ENCODE results near the gene LPCAT1.

Gene LPCAT1

DNA sequence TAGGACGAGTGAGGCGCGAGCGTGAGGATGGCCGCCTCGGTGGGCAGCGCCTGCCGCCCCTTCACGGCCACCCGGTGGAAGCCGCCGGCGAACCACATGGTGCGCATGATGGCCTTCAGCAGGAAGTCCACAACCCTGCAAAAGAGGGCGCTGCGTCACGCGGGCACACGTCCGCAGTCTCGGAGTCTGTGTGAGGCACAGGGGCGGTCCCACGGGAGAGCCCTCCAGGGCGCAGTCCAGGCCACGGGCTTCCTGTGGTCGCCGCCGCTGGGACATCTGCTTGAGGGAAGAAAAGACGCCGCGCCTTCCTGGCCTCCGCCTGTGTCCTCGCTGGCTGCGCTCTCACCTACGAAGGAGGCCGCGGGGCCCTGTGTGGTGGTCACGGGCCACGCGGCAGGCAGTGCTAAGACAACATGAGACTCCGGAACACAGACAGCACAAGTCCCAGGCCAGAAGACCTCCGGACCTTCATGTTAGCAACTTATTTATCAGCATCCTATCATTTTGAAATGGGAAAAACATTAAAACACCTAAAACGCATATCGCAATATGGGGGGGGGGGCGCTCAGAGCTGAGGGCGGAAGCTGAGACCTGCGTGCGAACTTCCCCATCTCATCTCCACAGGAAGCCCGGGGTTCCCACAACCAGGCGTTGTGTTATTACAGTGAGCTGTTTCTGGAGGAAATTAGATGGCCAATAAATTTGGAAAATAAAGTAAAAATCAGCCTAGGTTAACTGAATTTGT is 28.8 kb downstream of the LPCAT1 start:
- DNase-seq, result no peak

- DNase-seq, result no peak
Observed at GRCh38 chr5:1493941-1494340, 29.8 kb downstream of the LPCAT1 start.

DNA sequence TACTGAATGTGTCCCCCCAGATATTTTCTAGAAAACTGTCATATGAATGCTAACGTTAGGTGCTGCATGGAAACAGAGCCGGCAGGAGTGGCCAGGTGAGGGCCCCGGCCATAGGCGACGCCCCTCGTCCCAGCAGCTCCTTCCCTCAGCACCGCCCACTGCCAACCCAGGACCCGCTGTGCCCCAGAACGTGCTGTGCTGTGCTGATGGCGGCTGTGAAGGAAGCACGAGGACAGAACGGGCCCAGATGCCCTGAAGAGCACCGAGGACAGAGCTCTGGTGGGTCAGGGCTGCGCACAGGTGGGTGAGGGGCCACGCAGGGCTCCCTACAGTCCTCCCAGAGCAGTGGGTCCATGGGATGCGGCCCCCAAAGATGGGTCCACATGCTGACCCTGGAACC is 30.3 kb downstream of the LPCAT1 start:
- DNase-seq, result no peak

DNA sequence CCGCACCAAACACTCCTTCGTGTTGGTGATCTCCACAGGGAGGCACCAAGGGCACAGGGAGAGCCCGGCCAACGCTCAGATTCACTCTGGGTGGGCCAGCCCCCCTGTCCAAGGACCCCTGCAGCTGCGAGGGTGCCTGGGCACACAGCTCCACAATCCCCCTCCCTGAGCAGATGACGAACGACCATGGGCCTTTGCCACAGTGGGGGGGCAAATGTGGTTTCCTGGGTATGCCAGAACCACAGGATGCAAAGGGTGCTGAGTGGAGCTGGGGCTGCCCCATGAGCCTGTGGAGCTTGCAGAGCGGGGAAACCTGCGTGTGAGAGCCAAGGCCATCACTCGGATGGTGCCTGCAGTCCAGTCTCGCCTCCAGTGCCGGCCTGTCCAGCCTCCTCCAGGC is 31.0 kb downstream of the LPCAT1 start:
- no peak for DNase-seq

- DNase-seq, result no peak
Observed at GRCh38 chr5:1490376-1490775, 33.4 kb downstream of the LPCAT1 start.

DNA sequence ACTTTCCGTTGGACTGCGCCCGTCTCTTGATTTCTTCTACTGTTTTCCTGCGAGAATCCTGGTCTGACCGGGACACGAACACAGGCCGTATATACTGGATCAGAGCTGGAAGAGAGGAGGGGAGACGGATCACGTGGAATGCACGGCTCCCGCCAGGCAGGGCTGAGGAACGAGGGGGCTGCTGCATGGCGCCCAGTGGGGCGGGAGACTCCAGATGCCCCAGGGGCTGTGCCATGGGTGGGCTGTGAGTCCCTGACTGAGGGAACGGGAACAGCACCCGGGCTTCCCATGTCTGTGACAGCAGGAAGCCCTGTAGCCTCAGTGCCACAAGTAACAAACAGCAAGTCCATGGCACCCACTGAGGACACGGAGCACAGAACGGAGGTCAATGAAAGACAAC is 34.0 kb downstream of the LPCAT1 start:
- no peak for DNase-seq

DNA sequence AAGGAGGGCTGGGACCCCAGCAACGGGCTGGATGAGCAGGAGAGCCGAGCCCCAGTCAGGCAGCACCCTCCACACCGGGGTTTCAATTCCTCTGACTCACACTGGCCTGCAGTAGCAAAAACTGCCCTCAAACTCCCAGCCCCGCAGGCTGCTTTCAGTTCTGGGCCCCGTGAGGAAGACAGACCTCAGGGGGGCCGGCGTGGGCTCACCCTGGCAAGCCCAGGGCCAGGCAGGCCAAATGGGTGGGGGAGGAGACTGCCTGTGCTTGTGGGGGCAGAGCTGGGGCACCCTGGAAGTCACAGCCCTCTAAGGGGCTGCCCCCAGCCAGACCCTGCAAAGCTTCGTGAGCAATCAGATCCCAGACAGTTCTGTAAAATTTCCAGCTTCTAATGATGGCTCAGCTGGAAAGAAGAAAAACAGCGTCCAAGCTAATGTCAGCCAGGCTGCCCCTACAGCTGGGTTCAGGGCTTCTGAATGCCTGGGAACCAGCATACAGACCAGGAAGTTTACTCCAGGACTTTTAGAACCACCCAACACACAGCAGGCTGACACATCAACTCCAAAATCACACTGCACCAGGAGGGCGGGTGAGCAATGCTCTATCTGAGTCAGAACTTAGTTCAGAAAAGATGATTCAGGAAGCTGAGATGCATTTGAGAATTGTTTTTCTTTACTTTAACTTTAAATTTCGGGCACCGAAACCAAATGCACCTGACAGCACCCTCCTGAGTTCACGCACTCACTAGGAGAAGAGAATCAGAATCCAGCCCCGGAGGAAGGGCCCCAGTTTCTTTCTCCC is 34.7 kb downstream of the LPCAT1 start:
- peak in 1 of 4 experiments; percentile 25 for DNase-seq

GRCh38 chr5:1487079-1487764 is 36.5 kb downstream of the LPCAT1 start:
- DNase-seq, result no peak

DNA sequence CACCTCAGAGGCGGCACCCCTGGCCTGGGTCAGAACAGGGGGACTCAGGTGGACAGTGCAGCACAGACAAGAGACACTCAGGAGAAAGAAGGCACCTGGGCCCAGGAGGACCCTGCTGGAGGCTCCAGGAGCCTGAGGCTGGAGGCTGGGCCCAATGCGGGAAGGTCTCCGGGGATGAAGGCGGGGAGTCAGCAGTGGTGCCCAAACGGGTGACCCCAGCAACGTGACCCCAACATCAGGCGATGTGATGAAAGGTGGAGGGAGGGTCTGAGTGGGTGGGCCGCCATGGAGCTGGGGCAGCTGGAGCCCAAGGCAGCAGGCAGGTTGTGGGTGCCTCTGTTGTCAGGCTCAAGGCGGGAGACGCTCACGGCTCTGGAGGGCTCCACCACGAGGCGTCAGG is 37.5 kb downstream of the LPCAT1 start:
- no peak for DNase-seq

DNA sequence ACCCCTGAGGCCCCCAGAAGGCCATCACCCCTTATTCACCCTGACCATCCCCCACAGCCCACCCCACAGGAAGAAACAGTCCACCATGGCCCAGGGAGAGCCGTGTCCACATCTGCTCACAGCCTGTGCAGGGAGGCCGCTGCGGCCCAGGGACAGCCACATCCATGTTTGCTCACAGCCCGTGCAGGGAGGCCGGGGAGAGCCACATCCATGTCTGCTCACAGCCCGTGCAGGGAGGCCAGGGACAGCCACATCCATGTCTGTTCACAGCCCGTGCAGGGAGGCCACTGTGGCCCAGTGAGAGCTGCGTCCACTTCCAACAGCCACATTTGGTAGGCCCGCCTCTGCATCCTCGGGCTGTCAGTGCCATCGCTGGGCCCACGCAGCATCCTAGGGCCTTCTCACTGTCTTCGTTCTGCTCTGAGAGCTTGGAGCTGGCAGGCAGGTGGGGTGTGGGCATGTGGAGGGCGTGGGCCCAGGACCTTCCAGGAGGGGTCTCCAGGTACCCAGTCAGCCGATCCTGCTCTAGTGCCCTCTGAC is 38.1 kb downstream of the LPCAT1 start:
- DNase-seq, result no peak

- DNase-seq, result no peak
Observed at GRCh38 chr5:1484730-1485578, 38.8 kb downstream of the LPCAT1 start.

DNA sequence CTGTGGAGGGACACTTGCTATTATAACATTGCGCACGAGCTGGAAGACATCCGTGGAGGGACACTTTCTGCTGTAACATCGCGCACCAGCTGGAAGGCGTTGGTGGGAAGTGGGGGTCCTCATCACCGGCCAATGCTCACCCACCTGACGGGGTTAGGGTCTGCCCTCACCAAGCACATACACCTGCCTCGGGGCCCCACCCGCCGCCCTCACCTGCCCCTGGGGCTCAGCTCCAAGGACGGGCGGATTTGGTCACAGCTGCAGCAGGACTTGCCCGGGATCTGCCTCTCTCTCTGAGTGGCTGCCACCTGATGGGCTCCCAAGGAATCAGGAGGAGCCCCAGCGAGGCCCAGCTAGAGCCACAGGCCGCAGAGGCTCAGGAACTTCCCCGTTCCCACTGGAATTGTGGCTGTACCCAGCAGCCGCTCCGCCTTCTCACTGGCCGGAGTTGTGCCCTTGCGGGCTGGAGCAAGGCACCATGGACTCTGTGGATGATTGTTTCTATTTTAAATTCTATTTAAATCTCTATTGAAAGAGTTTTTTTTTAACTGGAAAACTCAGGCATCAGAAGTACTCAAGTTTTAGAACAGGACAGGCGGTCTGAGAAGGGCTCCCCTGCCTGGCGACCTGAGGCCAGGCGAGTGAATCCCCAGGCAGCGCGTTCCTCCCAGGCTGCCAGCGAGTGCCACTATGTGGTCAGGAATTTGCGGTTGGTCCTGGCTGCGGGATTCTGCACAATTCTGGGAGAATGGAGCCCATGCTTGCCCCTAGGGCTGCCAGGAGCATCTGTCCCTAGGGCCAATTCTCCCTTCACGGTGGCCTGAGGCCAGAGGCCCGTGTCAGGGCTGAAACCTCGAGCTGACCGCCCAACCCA is 39.7 kb downstream of the LPCAT1 start:
- no peak for DNase-seq

DNA sequence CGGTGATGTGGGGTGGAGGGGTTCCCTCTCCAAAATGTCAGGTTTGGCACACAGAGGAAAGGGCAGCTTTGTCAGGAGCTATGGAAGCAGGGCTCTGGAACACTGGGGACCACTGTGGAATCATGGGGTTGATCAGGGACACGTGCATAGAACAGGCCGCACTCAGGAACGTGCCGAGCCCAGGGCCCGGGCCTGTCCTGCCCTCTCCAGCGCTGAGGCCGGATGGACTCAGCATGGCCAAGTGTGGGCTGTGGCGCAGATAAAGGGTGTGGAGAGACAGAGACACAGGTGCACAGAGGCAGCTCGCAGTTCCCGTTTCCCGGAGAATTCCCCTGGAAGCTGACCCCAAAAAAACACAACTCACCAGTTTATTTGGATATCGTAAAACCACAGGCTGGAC is 40.7 kb downstream of the LPCAT1 start:
- no peak for DNase-seq

DNA sequence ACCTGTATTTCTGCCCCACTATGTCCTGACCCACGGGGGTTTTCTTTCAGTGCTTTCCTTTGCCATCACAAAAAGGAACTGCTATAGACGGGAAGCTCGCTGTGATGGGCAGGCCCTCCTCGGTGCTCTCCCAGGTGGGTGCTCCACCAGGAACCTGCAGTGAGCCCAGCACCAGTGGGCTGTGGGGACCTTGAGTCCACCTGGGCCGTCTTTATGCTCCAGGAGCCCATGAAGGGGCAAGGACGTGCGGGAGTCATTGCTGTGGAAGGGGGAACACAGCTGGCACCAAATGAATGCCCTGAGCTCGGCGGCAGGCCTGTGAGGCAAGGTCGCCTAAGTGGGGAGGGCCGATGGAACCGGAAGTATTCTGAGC is 41.8 kb downstream of the LPCAT1 start:
- DNase-seq, result no peak

GRCh38 chr5:1481266-1481958 is 42.3 kb downstream of the LPCAT1 start:
- DNase-seq, result no peak

DNA sequence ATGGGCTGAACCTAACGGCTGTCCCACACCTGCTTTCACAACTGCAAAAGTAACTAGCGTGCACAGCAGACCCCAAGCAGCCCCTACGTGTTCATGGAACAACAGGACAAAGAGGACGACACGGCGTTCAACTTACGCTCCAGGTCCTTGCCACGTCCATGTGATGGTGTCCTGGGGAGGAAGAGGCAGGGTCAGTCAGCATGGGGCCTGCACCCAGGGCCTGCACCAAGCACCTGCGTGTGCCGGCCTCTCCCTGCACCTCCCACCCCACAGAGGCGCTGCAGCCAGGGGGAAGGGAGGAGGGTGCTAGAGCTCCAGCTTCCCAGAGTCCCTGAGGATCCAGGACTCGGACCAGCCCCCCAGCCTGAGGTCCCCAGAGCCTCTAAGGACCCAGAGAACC is 43.0 kb downstream of the LPCAT1 start:
- no peak for DNase-seq

- DNase-seq, result no peak
Observed at GRCh38 chr5:1480217-1480616, 43.5 kb downstream of the LPCAT1 start.

GRCh38 chr5:1479581-1480188 is 44.1 kb downstream of the LPCAT1 start:
- peak in 1 of 4 experiments; percentile 22 for DNase-seq

GRCh38 chr5:1479066-1479465 is 44.7 kb downstream of the LPCAT1 start:
- no peak for DNase-seq

GRCh38 chr5:1478271-1479035 is 45.3 kb downstream of the LPCAT1 start:
- no peak for DNase-seq

Measured in activated CD4-positive, CD25-positive, alpha-beta regulatory T cell (primary cell).